Measurements from ENCODE around the gene HYI. TPM values are rescaled to one million over a fixed set of nuclear protein-coding genes. Genes with fewer than 3 reads are reported as not detected.

The HYI gene
- total RNA-seq, 4 donors from 2014 or later = 7.0 to 30.9 (median 14.7) TPM

DNA sequence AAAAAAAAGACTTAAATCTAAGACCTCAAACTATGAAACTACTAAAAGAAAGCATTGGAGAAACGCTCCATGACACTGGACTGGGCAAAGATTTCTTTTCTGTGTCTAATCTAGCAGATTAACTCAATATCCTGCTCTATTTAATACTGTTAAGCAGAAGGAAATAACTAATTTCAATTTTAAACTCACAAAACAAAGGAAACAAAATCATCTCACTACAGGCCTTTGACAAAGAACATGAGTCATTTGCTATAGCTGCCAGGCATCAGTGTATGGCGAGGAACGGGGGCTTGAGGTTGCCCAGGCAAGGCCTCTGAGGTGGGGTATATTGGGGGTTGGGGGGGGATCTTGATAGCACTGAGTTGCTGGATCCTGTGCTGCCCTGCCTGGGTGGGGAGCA, 43.2 kb downstream of the HYI start:
- intact Hi-C loops (cut with DNase I) = no loop called here
- Histone ChIP-seq H3K4me3 (no peak overlapping the region), H3K36me3 (peaks cover 6 to 66% (median 19%) of the 10 kb centered on the region in 3 donors), H3K27ac (no peak overlapping the region), H3K4me1 (no peaks in the 10 kb centered on the region), H3K27me3 (no peaks in the 10 kb centered on the region), H3K9me3 (no peaks in the 10 kb centered on the region)
- no peak for TF ChIP-seq POLR2A (IDR thresholded peaks at IDR 0.05)
- TF ChIP-seq, protein P1, sequence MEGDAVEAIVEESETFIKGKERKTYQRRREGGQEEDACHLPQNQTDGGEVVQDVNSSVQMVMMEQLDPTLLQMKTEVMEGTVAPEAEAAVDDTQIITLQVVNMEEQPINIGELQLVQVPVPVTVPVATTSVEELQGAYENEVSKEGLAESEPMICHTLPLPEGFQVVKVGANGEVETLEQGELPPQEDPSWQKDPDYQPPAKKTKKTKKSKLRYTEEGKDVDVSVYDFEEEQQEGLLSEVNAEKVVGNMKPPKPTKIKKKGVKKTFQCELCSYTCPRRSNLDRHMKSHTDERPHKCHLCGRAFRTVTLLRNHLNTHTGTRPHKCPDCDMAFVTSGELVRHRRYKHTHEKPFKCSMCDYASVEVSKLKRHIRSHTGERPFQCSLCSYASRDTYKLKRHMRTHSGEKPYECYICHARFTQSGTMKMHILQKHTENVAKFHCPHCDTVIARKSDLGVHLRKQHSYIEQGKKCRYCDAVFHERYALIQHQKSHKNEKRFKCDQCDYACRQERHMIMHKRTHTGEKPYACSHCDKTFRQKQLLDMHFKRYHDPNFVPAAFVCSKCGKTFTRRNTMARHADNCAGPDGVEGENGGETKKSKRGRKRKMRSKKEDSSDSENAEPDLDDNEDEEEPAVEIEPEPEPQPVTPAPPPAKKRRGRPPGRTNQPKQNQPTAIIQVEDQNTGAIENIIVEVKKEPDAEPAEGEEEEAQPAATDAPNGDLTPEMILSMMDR (IDR thresholded peaks at IDR 0.05) = no peak
- DNase-seq = no peak
- 20 to 47% methylated on average over 3 of the region's 3 CpGs for WGBS, 2 donors

DNA sequence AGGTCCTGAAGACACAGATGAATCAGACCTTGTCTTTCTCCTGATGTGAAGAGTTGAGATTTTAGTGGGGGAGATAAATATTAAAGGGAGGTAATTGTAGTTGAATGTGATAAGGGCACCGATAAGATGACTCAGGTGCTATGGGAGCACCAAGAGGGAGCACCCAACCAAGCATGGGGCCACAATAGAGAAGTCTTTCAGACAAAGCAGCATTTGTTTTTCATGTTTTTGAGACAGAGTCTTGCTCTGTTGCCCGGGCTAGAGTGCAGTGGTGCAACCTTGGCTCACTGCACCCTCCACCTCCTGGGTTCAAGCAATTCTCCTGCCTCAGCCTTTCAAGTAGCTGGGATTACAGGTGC, 47.9 kb downstream of the HYI start:
- Histone ChIP-seq H3K4me3 (no peak overlapping the region), H3K27me3 (no peaks in the 10 kb centered on the region), H3K36me3 (peaks cover 24 to 82% (median 37%) of the 10 kb centered on the region in 3 donors), H3K9me3 (no peaks in the 10 kb centered on the region), H3K4me1 (no peaks in the 10 kb centered on the region), H3K27ac (no peak overlapping the region)
- TF ChIP-seq POLR2A (IDR thresholded peaks at IDR 0.05) = no peak
- TF ChIP-seq, protein P1 (IDR thresholded peaks at IDR 0.05) = no peak
- DNase-seq = no peak
- intact Hi-C loops (cut with DNase I) = no loop called here
- WGBS, 2 donors = 89 to 93% methylated on average over 2 of the region's 2 CpGs

DNA sequence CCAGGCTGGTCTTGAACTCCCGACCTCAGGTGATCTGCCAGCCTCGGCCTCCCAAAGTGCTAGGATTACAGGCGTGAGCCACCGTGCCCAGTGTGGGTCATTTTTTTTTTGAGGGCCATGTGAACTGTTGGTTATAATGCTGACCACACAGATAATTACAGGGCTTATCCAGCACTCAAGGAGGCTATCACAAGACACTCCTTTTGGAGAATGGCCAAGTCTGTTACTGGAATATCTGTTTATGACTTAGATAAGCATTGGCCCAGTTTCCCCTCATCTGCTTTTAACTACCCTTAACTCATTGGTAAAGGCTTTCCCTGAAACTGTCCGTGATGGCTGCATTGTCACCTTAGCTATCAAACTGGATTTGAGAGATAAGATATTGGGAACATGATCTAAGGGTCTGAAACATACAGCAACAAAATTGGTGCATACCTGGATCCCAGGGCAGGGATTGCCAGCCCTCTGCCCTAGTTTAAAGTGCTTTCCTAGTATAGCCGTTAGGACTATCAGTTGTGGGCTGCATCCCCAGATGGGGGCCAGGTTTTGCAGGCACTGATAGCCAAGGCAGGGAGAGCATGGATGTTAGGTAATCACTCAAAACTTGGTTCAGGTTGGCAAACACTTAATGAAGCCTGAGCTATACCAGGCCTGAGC, 48.4 kb downstream of the HYI start:
- Histone ChIP-seq H3K9me3 (no peaks in the 10 kb centered on the region), H3K27me3 (no peaks in the 10 kb centered on the region), H3K4me3 (no peak overlapping the region), H3K36me3 (peaks cover 24 to 81% (median 37%) of the 10 kb centered on the region in 3 donors), H3K27ac (no peak overlapping the region), H3K4me1 (peaks cover 0 to 1% (median 0%) of the 10 kb centered on the region in 3 donors)
- no peak for DNase-seq
- WGBS, 2 donors = 85 to 97% methylated on average over 5 to 6 of the region's 6 CpGs
- TF ChIP-seq, protein P1 (IDR thresholded peaks at IDR 0.05) = no peak
- no peak for TF ChIP-seq POLR2A (IDR thresholded peaks at IDR 0.05)
- intact Hi-C loops (cut with DNase I) = no loop called here

DNA sequence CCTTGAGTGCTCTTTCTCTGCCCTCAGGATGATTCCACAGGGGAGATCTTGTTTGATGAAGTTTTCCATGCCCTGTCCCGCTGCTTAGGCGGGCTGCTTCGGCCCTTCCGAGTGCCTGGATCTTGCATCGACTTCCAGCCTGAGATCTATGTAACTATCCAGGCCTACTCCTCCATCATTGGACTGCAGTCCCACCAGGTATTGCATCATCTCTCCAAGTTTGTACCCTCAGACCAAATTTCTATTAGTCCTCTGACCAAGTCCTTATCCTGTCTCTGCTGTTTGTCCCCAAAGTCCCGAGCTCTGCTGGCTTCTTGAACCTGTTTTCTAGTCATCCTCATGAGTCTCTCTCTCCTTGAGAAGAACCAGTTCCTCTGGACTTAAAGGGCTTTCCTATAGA, 49.4 kb downstream of the HYI start:
- H3K4me3 ChIP-seq = no peak overlapping the region
- H3K9me3 ChIP-seq = no peaks in the 10 kb centered on the region
- DNase-seq = no peak
- intact Hi-C loops (cut with DNase I) = no loop called here
- H3K4me1 ChIP-seq = peaks cover 0 to 4% (median 0%) of the 10 kb centered on the region in 3 donors
- TF ChIP-seq, protein P1 (IDR thresholded peaks at IDR 0.05) = no peak
- TF ChIP-seq POLR2A (IDR thresholded peaks at IDR 0.05) = no peak
- H3K36me3 ChIP-seq = peaks cover 24 to 72% (median 37%) of the 10 kb centered on the region in 3 donors
- 95 to 99% methylated on average over 6 of the region's 6 CpGs for WGBS, 2 donors
- H3K27ac ChIP-seq = no peak overlapping the region
- no peaks in the 10 kb centered on the region for H3K27me3 ChIP-seq

DNA sequence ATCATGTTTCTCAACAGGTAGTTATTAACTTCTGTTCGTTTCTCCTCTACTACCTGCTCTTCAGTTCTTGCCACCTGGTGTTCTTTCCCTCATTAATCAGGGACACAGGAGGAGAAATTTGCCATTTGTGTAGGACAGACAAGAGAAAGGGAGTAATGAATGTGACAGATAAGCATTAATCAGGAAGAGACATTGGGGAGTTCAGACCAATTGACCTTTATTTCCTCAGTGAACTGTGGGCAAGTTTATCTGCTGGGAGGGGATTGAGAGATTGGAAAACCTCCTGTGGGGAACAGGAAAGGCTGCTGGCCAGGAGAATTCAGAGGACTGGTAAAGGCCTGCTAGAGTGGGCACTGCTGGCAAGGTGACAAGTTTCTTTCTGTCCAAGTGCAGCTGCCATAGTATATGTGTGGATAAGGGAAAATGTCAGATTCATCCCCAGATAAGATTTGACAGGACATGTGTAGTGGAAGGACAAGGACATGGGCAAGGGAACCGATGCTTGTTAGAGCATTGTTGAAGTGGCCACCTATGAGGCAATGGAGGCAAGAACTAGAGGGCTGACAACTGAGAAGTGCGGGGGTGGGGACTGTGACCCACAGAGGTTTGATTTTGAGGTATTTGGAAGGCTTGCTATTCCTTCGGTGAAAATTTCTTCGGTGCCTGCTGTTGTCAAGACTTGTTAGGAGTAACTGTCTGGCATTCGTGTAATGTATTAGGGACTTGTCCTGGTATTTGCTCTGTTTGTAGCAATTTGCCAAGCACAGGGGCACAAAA, 51.5 kb downstream of the HYI start:
- Histone ChIP-seq H3K4me3 (no peak overlapping the region), H3K9me3 (no peaks in the 10 kb centered on the region), H3K4me1 (peaks cover 0 to 4% (median 0%) of the 10 kb centered on the region in 3 donors), H3K27me3 (no peaks in the 10 kb centered on the region), H3K36me3 (peaks cover 24 to 57% (median 29%) of the 10 kb centered on the region in 3 donors), H3K27ac (no peak overlapping the region)
- WGBS, 2 donors = 81 to 88% methylated on average over 6 of the region's 6 CpGs
- intact Hi-C loops (cut with DNase I) = no loop called here
- no peak for TF ChIP-seq POLR2A (IDR thresholded peaks at IDR 0.05)
- TF ChIP-seq, protein P1 (IDR thresholded peaks at IDR 0.05) = no peak
- no peak for DNase-seq
